GM21576 (cell line): ENCODE measurements around the gene NANOS2.

Experiments
- ATAC-seq: cut with Tn5 transposase; IDR thresholded peaks from one replicate; pipeline ENCODE4 v1.9.1; 2021; ENCODE audit warnings: mild to moderate bottlenecking, moderate library complexity; ENCODE audit not compliant: unreplicated experiment

Gene NANOS2

GRCh38 chr19:45913874-45914830 lies at the start of gene NANOS2:
Gene NANOS2, minus strand, starts transcription at chr19:45914778. Its CDS starts 85 bp downstream, at chr19:45914693.
- no peak for ATAC-seq

- ATAC-seq, result no peak
Measured at GRCh38 chr19:45962021-45962420, 47.4 kb upstream of the NANOS2 start.

DNA sequence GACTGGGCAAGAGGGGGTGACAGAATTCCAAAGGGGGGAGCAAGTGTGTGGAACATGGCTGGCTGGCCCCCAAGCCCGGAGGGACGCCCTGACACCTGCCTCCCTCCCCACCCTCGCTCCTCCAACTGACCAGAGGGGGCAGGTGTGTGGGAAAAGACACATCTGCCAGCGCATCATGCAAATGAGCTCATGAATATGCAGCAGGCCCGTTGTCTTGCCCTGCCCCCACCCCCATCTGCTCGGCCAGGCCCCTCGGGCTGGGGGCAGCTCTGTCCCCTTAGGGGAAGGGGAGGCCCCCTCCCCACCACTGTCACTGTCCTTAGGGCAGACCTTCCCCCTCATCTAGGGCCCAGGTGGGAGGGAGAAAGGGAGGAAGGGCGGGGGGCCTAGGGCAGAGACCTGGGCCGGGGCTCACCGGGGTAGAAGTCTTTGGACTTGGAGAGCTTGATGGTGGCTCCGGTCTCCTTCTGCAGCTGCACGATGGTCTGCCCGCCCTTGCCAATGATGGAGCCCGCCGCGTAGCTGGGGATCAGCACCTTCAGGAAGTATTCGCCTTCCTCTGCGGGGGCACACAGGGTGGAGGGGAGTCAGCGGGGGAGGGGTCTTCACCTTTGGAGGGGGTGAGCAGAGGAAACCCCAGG lies 46.1 kb upstream of the NANOS2 start:
- ATAC-seq, result no peak

GRCh38 chr19:45959517-45960025 lies 45.0 kb upstream of the NANOS2 start:
- ATAC-seq, result no peak

- no peak for ATAC-seq
Measured at GRCh38 chr19:45958769-45959516, 44.4 kb upstream of the NANOS2 start.

- ATAC-seq, result no peak
Measured at GRCh38 chr19:45958320-45958719, 43.7 kb upstream of the NANOS2 start.

DNA sequence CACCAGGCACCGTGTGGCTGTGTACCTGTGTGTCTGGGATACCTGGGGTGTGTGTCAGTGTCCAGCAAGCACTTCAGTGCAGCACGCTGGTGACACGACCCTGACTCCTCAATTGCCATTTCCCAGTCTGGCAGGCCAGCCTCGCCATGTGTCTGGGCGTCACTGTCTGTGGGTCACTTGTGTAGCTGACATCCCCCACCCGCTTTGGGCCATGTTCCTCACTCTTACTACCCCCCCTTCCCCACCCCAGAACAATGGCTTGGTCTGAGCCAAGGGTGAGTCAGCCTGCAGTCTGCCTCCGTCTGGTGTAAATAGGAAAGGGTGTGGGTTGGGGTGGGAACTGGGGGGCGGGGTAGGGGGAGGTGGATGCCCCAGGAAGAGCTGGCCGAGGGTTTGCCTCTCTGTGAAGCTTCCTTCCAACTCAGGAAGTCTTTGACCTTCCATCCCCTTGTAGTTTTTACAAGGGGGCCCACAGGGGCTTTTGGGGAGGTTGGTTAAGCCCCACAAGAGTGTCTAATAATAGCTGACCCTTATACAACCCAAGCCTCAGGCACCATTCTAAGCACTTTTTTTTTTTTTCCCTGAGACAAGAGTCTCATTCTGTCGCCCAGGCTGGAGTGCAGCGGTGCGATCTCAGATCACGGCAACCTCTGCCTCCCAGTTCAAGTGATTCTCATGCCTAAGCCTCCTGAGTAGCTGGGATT lies 41.5 kb upstream of the NANOS2 start:
- no peak for ATAC-seq

DNA sequence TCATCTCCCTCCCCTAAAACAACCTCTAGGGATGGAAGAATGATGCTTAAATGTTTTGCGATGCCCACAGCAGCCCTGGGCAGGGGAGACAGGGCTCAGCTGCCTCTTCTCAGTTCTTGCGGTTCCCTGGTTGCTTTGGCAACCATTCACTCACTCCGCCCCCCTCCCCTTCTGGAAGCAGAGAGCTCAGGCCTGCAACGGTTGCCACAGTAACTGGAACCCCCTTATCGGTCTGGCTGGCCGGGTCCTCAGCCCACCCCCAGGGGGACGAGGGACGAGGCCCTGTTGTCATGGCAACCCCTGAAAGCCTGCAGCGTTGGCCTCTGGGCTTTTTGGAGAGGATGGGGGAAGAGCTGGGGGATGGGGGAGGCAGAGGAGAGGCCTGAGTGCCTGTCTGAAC lies 39.6 kb upstream of the NANOS2 start:
- no peak for ATAC-seq

DNA sequence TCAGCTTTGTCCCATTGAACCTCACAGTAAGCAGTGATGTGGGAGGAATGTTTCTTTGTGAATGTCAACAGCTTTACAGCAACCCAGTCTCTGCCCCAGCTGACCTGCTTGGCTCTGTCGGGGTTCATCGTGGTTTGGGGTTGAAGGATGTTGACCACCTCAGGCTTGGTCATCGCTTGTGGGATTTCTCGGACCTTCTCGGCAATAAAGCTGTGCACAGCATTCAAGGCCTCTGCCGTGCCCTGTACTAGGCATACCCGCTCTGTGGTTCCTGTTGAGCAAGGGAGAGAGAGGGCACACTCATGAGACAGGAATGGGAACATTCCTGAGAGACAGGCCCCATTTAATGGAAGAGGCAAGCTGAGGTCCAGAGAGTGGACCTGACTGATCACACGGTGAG lies 39.1 kb upstream of the NANOS2 start:
- no peak for ATAC-seq

DNA sequence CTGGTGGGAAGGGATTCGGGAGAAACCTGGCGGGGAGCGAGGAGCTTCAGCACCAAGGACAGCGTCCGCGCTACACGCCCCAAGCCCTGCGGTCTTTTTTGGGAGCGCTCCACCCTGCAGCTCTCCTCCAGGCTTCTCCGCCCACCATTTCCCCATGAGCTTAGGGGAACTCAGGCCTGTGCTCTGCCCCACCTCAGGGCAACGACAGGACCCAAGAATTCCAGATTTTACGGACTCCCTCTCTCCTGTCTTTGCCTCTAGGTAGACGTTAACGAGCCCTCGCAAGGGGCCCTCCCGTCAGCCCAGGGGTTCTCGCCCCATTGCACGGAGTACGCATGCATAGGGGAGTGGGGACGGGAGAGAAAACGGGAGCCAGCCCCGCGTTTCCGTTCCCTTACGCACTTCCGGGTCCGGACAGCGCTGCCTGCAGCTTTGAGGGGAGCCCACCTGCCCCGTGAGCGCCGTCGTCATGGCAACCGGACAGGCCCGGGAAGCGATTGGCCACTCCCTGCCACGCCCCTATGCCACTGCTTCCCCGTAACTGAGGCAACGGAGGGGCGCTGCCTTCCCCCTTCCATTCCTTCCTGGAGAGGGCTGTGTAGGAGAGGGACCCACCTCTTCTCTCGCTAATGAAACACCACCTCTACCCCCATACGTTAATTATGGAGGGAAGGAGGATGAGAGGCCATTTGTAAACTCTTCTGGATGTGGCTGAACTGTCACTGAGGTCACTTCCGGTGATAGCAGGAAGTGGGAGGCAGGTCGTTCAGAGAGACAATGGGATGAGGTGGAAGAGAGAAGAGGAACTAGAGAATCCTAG lies 38.3 kb upstream of the NANOS2 start:
- no peak for ATAC-seq

DNA sequence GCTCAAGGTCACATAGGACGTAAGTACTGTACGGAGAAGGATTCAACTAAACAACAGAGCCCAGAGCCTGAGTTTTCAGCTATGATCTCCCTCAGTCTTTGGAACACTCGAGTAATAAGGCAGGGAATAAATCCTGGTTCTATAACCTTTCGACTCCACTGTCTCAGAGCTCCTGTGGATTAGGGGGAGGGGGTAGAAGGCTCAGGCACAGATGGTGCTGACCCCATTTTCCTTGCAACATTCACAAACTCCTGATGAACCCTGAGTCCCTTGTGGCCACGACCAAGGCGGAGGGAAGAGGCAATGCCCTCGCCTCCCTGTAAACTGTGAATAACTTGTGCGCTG lies 37.7 kb upstream of the NANOS2 start:
- ATAC-seq, result no peak

DNA sequence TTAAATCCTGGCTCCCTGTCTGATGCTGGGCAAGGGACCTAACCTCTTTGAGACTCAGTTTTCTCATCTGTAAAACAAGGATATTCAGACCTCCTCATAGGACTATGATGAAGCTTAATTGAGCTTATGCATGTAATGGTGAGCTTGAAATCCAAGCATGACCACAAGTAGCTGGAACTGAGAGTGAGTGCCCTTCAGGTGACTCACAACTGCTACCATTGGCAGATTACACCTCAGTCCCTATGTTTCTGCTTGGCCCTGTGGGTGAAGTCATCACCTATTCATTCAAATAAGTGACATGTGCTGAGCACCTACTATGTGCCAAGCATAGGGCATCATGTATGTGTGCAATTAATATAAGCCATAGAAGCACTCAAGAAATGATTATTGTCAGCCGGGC lies 33.3 kb upstream of the NANOS2 start:
- no peak for ATAC-seq

- ATAC-seq, result no peak
Measured at GRCh38 chr19:45940515-45940805, 25.9 kb upstream of the NANOS2 start.

DNA sequence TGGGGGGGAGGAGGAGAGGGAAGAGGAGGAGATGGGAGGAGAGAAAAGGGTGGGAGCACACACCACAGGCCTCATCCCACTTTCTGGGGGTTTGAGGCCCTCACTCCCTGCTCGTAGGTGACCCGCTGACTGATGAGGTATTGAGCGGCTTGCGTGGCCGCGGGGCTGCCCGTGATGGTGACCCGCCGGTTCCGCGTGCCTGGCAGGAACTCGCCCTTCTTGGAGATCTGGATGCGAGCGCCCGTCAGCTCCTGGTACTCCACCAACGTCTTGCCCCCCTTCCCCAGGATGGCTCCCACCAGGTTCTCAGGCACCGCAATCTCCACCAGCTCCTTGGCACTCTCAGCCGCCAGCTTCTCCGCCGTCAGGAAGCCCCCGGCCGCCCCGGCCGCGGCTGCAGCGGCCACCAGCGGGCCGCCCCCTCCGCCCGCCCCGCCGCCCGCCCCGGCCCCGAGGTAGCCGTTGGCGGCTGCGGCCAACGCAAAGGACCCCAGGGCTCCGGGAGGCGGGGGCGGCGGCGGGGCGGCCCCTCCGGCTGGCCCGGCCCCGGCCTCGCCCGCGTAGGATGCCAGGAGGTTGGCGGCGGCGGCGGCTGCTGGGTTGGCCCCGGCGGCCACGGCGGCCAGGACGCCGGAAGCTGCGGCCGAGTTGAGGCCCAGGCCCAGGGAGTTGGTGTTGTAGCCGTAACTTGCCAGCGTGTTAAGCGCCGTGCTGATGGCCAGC lies 25.4 kb upstream of the NANOS2 start:
- ATAC-seq, result no peak

GRCh38 chr19:45938733-45939319 lies 24.2 kb upstream of the NANOS2 start:
- ATAC-seq, result no peak

DNA sequence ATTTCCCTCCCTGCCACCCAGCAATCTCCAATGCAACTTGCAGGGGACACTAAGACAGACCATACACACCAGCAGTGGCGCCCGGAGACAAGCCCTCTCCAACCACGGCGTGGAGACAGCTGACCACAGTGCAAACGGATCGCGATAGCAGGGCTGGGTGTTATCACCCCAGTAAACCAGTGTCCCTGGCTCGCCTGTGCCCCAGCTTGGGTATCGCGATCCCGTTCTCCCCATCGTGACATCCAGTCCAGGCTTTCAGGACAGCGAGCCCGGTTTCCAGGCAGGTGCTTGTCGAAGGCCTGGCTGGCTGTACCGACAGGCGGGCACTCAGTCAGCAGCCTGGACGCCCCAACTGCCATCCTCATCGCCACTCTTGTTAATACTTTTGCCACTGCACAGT lies 20.7 kb upstream of the NANOS2 start:
- ATAC-seq, result no peak

- no peak for ATAC-seq
Measured at GRCh38 chr19:45934551-45935230, 20.1 kb upstream of the NANOS2 start.

DNA sequence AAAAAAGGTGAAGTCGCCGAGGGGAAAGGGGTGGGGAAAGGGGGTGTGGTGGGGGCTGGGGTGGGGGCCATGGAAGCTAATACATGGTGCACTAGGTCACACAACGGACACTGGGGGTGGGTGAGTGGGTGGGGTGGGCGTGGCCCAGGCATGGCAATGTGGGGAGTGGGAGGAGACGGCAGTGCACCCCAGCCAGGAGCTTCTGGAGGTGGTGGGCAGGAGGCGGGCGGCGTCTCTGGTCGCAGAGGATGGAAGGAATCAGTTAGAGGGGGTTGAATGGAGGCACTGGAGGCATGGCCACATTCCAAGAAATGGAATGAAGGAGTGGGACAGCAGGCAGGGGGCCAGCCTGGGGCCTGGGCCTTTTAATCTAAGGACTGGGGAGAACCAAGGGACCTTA lies 19.2 kb upstream of the NANOS2 start:
- ATAC-seq, result no peak

DNA sequence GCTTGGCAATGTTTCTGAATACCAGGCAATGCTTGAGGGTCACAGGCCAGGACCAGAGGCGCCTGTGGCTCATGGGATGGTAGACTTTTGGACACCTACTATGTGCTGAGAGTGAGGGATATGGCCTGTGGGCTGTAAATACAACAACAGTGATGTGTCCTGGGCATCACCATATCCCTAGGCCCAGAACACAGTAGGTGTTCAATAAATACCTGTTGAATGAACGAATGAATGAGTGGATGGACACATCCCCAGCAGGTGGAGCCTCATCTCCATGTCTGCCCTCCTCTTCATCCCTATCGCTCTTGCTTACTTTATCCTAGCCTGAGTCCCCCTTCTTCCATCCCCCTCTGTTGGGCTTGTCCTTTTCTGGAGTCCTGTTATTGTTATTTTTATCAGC lies 16.5 kb upstream of the NANOS2 start:
- no peak for ATAC-seq
